ENCODE data around the gene ADAP2. TPM values are rescaled to one million over a fixed set of nuclear protein-coding genes. Genes with fewer than 3 reads are reported as not detected.

The ADAP2 gene
- total RNA-seq, 1 donor from 2014 or later, result 3.4 TPM

DNA sequence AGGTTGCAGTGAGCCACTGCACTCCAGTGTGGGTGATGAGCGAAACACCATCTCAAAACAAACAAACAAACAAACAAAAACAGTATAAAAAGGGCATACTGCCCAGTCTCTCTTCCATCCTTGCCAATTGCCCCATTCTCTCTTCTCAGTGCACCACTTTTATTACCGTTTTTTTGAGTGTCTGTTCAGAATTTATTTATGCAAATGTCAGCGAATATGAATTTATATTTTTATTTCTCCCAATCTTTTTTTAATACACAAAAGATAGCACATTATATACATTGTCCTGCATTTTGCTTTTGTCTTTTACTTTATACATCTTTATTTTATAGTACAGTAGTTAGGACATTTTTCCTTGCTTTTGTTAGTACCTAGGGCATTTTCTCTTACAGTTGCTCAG lies 68.7 kb downstream of the ADAP2 start:
- Histone ChIP-seq H3K27me3 (ENCODE audit: control insufficient read depth, insufficient read depth, low read length) (no peaks in the 10 kb centered on the region), H3K4me3 (ENCODE audit: low read depth, low read length) (no peak overlapping the region), H3K36me3 (ENCODE audit: control insufficient read depth, insufficient read depth, low read length) (peaks cover 4% of the 10 kb centered on the region)
- DNase-seq (ENCODE audit: low read depth) (no peak), FAIRE-seq (no peak)
- no peak for TF ChIP-seq CTCF (IDR thresholded peaks at IDR 0.05; ENCODE audit: insufficient read depth, low read length, severe bottlenecking)

- Histone ChIP-seq H3K4me3 (ENCODE audit: low read depth, low read length) (no peak overlapping the region), H3K27me3 (ENCODE audit: control insufficient read depth, insufficient read depth, low read length) (no peaks in the 10 kb centered on the region), H3K36me3 (ENCODE audit: control insufficient read depth, insufficient read depth, low read length) (peaks cover 11% of the 10 kb centered on the region)
- DNase-seq (ENCODE audit: low read depth), result no peak
- FAIRE-seq, result no peak
- no peak for TF ChIP-seq CTCF (IDR thresholded peaks at IDR 0.05; ENCODE audit: insufficient read depth, low read length, severe bottlenecking)
Measured at GRCh38 chr17:30992551-30992950, 70.8 kb downstream of the ADAP2 start.

DNA sequence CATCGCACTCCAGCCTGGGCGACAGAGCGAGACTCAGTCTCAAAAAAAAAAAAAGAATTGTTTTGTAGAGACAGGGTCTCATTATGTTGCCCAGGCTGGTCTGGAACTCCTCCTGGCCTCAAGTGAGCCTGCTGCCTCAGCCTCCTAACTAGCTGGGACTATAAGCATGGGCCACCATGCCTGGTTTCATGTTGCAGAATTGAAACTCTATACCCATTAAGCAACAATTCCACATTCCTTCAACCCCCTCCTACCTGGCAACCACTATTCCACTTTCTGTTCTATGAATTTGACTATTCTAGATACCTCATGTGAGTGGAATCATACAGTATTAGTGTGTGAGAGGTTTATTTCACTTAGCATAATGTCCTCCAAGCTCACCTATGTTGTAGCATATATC lies 73.6 kb downstream of the ADAP2 start:
- no peak for TF ChIP-seq CTCF (IDR thresholded peaks at IDR 0.05; ENCODE audit: insufficient read depth, low read length, severe bottlenecking)
- DNase-seq (ENCODE audit: low read depth) (no peak), FAIRE-seq (no peak)
- no peak overlapping the region for H3K4me3 ChIP-seq (ENCODE audit: low read depth, low read length)
- H3K36me3 ChIP-seq (ENCODE audit: control insufficient read depth, insufficient read depth, low read length), result peaks cover 20% of the 10 kb centered on the region
- H3K27me3 ChIP-seq (ENCODE audit: control insufficient read depth, insufficient read depth, low read length), result no peaks in the 10 kb centered on the region

DNA sequence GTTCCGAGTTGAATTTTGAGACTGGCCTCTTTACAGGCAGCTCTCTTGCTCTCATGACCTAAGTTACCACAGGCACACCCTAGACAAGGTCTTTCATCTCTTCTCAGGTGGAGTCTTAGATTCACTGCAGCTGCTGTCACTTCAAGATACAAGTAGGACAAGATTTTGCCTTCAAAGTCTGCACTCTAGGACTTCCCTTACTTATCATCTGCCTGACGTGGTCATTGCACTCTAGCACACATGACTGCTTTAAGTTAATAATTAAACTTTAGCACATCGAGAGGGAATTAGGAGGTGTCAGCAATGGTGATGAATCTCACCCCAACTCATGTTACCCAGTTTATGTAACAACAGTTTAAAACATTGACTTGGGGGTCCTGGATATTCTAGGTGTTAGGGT lies 74.7 kb downstream of the ADAP2 start:
- Histone ChIP-seq H3K27me3 (ENCODE audit: control insufficient read depth, insufficient read depth, low read length) (no peaks in the 10 kb centered on the region), H3K4me3 (ENCODE audit: low read depth, low read length) (no peak overlapping the region), H3K36me3 (ENCODE audit: control insufficient read depth, insufficient read depth, low read length) (peaks cover 20% of the 10 kb centered on the region)
- DNase-seq (ENCODE audit: low read depth) (no peak), FAIRE-seq (no peak)
- TF ChIP-seq CTCF (IDR thresholded peaks at IDR 0.05; ENCODE audit: insufficient read depth, low read length, severe bottlenecking), result no peak

DNA sequence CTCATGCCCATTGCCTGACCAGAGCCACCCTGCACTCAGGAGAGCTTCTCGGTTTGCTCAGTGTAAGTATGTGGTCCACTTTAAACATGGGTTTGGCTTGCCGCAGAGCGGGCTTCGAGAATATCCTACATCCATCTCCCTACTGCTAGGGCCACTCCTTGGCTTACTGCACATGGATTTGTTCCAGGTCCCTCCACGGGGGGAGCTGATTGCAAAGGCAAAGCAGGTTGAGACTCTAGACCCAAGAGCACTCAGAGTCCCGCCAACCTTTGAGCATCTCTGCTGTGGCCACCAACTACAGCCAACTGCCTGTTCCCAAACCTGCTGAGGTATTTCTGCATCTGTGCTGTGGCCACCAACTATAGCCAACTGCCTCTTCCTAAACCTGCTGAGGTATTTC lies 75.5 kb downstream of the ADAP2 start:
- Histone ChIP-seq H3K36me3 (ENCODE audit: control insufficient read depth, insufficient read depth, low read length) (peaks cover 21% of the 10 kb centered on the region), H3K27me3 (ENCODE audit: control insufficient read depth, insufficient read depth, low read length) (no peaks in the 10 kb centered on the region), H3K4me3 (ENCODE audit: low read depth, low read length) (no peak overlapping the region)
- TF ChIP-seq CTCF (IDR thresholded peaks at IDR 0.05; ENCODE audit: insufficient read depth, low read length, severe bottlenecking), result no peak
- FAIRE-seq (no peak), DNase-seq (ENCODE audit: low read depth) (no peak)

- Histone ChIP-seq H3K4me3 (ENCODE audit: low read depth, low read length) (no peak overlapping the region), H3K36me3 (ENCODE audit: control insufficient read depth, insufficient read depth, low read length) (peaks cover 21% of the 10 kb centered on the region), H3K27me3 (ENCODE audit: control insufficient read depth, insufficient read depth, low read length) (no peaks in the 10 kb centered on the region)
- FAIRE-seq, result no peak
- no peak for TF ChIP-seq CTCF (IDR thresholded peaks at IDR 0.05; ENCODE audit: insufficient read depth, low read length, severe bottlenecking)
- no peak for DNase-seq (ENCODE audit: low read depth)
Measured at GRCh38 chr17:30997842-30998241, 76.1 kb downstream of the ADAP2 start.

Data from bronchial epithelial cell (primary cell).